MCF 10A (cell line): ENCODE results near the gene LPP. TPM values are rescaled to one million over a fixed set of nuclear protein-coding genes. Genes with fewer than 3 reads are reported as not detected.

ENCODE experiments used
- BruUV-seq: library from RNA; stranded (reverse); fragments of 400-500 nt; replicated peaks from 2 replicates; lab custom pipeline; 2021; lab: Mats Ljungman, UMichigan
- CTCF ChIA-PET: fragments of 300-600 bp; sonication (Branson Sonifier 250); formaldehyde crosslinking; extraction: SDS; loops from one replicate; lab custom pipeline; 2021; ENCODE audit warnings: antibody characterized with exemption, inconsistent platforms; lab: Yijun Ruan, JAX
- POLR2A ChIA-PET: fragments of 300-600, 350-650 bp; sonication (Branson Sonifier 250); formaldehyde crosslinking; extraction: SDS; loops from one replicate; lab custom pipeline; 2020; ENCODE audit warnings: antibody characterized with exemption, inconsistent platforms; lab: Yijun Ruan, JAX
- DNase-seq: peaks from one replicate; pipeline ENCODE4 v3.0.0-alpha.2; 2018; ENCODE audit not compliant: unreplicated experiment
- H3K27ac Mint-ChIP-seq: one replicate; pipeline ENCODE4 v1.8.0; 2022; ENCODE audit warnings: mild to moderate bottlenecking, low read depth, mixed read lengths; ENCODE audit not compliant: unreplicated experiment
- H3K27me3 Mint-ChIP-seq: one replicate; pipeline ENCODE4 v1.8.0; 2022; ENCODE audit warnings: mixed read lengths; ENCODE audit not compliant: insufficient read depth, unreplicated experiment
- H3K36me3 Mint-ChIP-seq: one replicate; pipeline ENCODE4 v1.8.0; 2022; ENCODE audit warnings: mild to moderate bottlenecking, moderate library complexity, mixed read lengths; ENCODE audit not compliant: insufficient read depth, unreplicated experiment
- H3K4me1 Mint-ChIP-seq: one replicate; pipeline ENCODE4 v1.8.0; 2022; ENCODE audit warnings: mixed read lengths; ENCODE audit not compliant: insufficient read depth, unreplicated experiment
- H3K4me3 Mint-ChIP-seq: one replicate; pipeline ENCODE4 v1.8.0; 2022; ENCODE audit warnings: mild to moderate bottlenecking, moderate library complexity, mixed read lengths; ENCODE audit not compliant: unreplicated experiment
- H3K9me3 Mint-ChIP-seq: one replicate; pipeline ENCODE4 v1.8.0; 2022; ENCODE audit warnings: mixed read lengths; ENCODE audit not compliant: unreplicated experiment
- intact Hi-C: fragments of 100-400 bp; cut with micrococcal nuclease; formaldehyde crosslinking; loops from 2 replicates; pipeline ENCODE4 v1.14.1; 2022
- total RNA-seq: library from RNA; stranded (reverse); gene quantifications from 2 replicates; pipeline ENCODE4 v1.2.3, GENCODE V29; 2022
- TF ChIP-seq, protein P1 (sequence below): fragments of 200-600 bp; IDR thresholded peaks from one replicate; pipeline ENCODE4 v1.8.0; 2022; ENCODE audit warnings: antibody characterized with exemption, mild to moderate bottlenecking; ENCODE audit not compliant: unreplicated experiment

Gene LPP
- total RNA-seq, 1 experiment from 2014 or later: 117 TPM

DNA sequence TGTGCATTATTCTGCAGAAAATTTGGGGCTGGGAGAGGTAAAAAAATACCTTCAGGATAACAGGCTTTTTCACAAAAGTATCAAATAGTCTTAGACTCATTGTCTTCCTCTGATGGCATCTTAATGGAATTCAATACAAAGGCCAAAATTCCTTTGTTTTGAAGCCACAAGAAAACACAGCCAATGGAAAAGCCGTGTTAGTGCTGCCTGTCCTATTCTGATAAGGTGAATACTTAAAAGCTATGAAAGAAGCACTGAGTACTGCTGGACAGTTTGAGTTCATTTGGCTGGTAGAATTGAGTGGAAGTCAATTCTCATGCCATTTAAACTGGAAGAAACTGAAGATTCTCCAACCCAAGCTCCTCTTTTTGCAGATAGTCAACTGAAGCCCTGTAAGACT, 622.5 kb downstream of the LPP start:
- Mint-ChIP-seq H3K4me1 (peaks cover 36% of the 10 kb centered on the region), H3K4me3 (no peak overlapping the region), H3K9me3 (no peaks in the 10 kb centered on the region), H3K36me3 (peaks cover 10% of the 10 kb centered on the region), H3K27ac (no peak overlapping the region), H3K27me3 (no peaks in the 10 kb centered on the region)
- BruUV-seq: no TSS peak
- POLR2A ChIA-PET: interaction anchor here (0.7 kb wide), 1 partner anchor 41 kb away, joined by 5 read pairs; no protein-coding TSS in a partner anchor
- CTCF ChIA-PET: interaction anchor here (0.8 kb wide), 1 partner anchor 264 kb away, joined by 4 read pairs; no protein-coding TSS in a partner anchor
- TF ChIP-seq, protein P1, sequence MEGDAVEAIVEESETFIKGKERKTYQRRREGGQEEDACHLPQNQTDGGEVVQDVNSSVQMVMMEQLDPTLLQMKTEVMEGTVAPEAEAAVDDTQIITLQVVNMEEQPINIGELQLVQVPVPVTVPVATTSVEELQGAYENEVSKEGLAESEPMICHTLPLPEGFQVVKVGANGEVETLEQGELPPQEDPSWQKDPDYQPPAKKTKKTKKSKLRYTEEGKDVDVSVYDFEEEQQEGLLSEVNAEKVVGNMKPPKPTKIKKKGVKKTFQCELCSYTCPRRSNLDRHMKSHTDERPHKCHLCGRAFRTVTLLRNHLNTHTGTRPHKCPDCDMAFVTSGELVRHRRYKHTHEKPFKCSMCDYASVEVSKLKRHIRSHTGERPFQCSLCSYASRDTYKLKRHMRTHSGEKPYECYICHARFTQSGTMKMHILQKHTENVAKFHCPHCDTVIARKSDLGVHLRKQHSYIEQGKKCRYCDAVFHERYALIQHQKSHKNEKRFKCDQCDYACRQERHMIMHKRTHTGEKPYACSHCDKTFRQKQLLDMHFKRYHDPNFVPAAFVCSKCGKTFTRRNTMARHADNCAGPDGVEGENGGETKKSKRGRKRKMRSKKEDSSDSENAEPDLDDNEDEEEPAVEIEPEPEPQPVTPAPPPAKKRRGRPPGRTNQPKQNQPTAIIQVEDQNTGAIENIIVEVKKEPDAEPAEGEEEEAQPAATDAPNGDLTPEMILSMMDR: no peak
- intact Hi-C loops: no loop called here
- no peak for DNase-seq

- no peaks in the 10 kb centered on the region for H3K9me3 Mint-ChIP-seq
- POLR2A ChIA-PET: interaction anchor here (0.6 to 2.1 kb wide), 5 partner anchors 21 to 170 kb away, joined by 3 to 5 read pairs (median 3); no protein-coding TSS in a partner anchor
Observed at GRCh38 chr3:188778091-188778852, 624.3 kb downstream of the LPP start.

DNA sequence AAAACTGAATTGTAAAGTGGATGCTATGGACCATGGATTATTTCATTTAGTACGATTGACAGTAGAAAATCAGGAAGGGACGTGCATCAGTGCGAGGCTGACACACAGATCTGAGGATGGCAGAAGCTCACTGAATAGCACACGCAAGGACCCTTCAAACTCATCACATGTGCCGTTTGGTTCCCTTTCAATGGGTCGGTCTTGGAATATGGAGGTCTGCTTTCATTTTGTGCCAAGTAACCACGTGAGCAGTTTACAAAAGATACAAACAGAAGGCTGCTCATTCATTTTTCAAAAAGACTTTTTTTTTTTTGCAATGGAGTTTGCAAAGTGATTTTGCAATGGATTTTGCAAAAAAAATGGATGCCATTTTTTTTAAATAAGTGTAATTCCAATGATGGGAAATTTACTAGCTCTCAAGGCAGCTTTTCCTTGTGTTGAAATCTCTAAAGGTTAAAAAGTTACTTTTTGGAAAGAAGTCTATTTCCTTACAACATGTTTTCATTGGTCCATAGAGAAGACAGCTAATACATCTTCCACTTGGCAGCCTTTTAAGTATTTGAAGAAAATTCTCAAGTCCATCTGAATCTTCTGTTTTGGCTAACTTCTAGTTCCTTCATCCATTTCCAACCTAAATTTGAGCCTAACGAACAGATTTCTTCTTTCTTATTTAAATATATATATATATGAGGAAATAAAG, 625.5 kb downstream of the LPP start:
- H3K27ac Mint-ChIP-seq: no peak overlapping the region
- H3K4me3 Mint-ChIP-seq: no peak overlapping the region
- peaks cover 40% of the 10 kb centered on the region for H3K4me1 Mint-ChIP-seq
- intact Hi-C loops: no loop called here
- BruUV-seq: no TSS peak
- H3K9me3 Mint-ChIP-seq: no peaks in the 10 kb centered on the region
- TF ChIP-seq, protein P1: no peak
- H3K36me3 Mint-ChIP-seq: peaks cover 5% of the 10 kb centered on the region
- ChIA-PET CTCF (interaction anchor here (0.6 to 1.6 kb wide), 5 partner anchors 13 to 182 kb away, joined by 3 to 7 read pairs (median 3); no protein-coding TSS in a partner anchor), POLR2A (interaction anchor here (0.6 to 2.1 kb wide), 11 partner anchors 9 to 1037 kb away, joined by 3 to 9 read pairs (median 5); partner anchors contain the start of gene BCL6)
- DNase-seq: no peak
- no peaks in the 10 kb centered on the region for H3K27me3 Mint-ChIP-seq

More at GRCh38 chr3:188778091-188778852, 624.3 kb downstream of the LPP start:
- H3K4me3 Mint-ChIP-seq: no peak overlapping the region
- peaks cover 40% of the 10 kb centered on the region for H3K4me1 Mint-ChIP-seq
- CTCF ChIA-PET: interaction anchor here (0.7 kb wide), 1 partner anchor 54 kb away, joined by 3 read pairs; no protein-coding TSS in a partner anchor
- TF ChIP-seq, protein P1: no peak
- DNase-seq: no peak
- no TSS peak for BruUV-seq
- intact Hi-C loops: no loop called here
- no peaks in the 10 kb centered on the region for H3K27me3 Mint-ChIP-seq
- H3K36me3 Mint-ChIP-seq: peaks cover 11% of the 10 kb centered on the region
- no peak overlapping the region for H3K27ac Mint-ChIP-seq
